ENCODE measurements around the gene P2RX5. TPM values are rescaled to one million over a fixed set of nuclear protein-coding genes. Genes with fewer than 3 reads are reported as not detected.
A peak's percentile ranks its signal among the peaks of the same experiment; 100 is the strongest.
"Not testable (repeated sequence)": the region's sequence is repeated elsewhere in the genome, so short reads cannot be mapped to it uniquely, and the experiment has no call there.

P2RX5 gene
- total RNA-seq: 10 to 100 TPM; 45.2 to 47.4 TPM

GRCh38 chr17:3695723-3696411 lies at the start of gene P2RX5:
Gene P2RX5, minus strand, starts transcription at chr17:3696155. Its CDS starts 150 bp downstream, at chr17:3696005.
- CTCF ChIA-PET: interaction anchor here (0.9 to 2.5 kb wide), 6 partner anchors 11 to 42 kb away, joined by 3 to 9 read pairs (median 4); no protein-coding TSS in a partner anchor
- peak; percentile 48 for DNase-seq
- Mint-ChIP-seq H3K36me3 (ENCODE audit: low read depth) (peaks cover 7% of the 10 kb centered on the region), H3K4me1 (ENCODE audit: low read depth) (peaks cover 20% of the 10 kb centered on the region), H3K9me3 (peaks cover 3% of the 10 kb centered on the region), H3K27ac (peak within 1 kb of the TSS; percentile 88), H3K4me3 (peak within 1 kb of the TSS; percentile 94), H3K27me3 (ENCODE audit: low read depth) (no peaks in the 10 kb centered on the region)
- intact Hi-C loops (cut with micrococcal nuclease): loop anchor here (1.0 to 2.0 kb wide), 3 partner anchors 15 to 42 kb away; partner anchors contain the start of gene HASPIN

GRCh38 chr17:3745071-3745470 lies 49.1 kb upstream of the P2RX5 start:
- Mint-ChIP-seq H3K4me1 (ENCODE audit: low read depth) (peaks cover 22% of the 10 kb centered on the region), H3K4me3 (no peak overlapping the region), H3K27ac (no peak overlapping the region), H3K36me3 (ENCODE audit: low read depth) (no peaks in the 10 kb centered on the region), H3K9me3 (no peaks in the 10 kb centered on the region), H3K27me3 (ENCODE audit: low read depth) (no peaks in the 10 kb centered on the region)
- no peak for DNase-seq
- CTCF ChIA-PET: no interaction called here
- intact Hi-C loops (cut with micrococcal nuclease): no loop called here

- DNase-seq: no peak
- no peaks in the 10 kb centered on the region for H3K9me3 Mint-ChIP-seq
- H3K36me3 Mint-ChIP-seq (ENCODE audit: low read depth): no peaks in the 10 kb centered on the region
- CTCF ChIA-PET: no interaction called here
- H3K27ac Mint-ChIP-seq: no peak overlapping the region
- no peak overlapping the region for H3K4me3 Mint-ChIP-seq
- no peaks in the 10 kb centered on the region for H3K27me3 Mint-ChIP-seq (ENCODE audit: low read depth)
- intact Hi-C loops (cut with micrococcal nuclease): no loop called here
- peaks cover 27% of the 10 kb centered on the region for H3K4me1 Mint-ChIP-seq (ENCODE audit: low read depth)
Measured at GRCh38 chr17:3744014-3744413, 48.1 kb upstream of the P2RX5 start.

GRCh38 chr17:3740611-3741073 lies 44.7 kb upstream of the P2RX5 start:
- peak; percentile 61 for DNase-seq
- intact Hi-C loops (cut with micrococcal nuclease): no loop called here
- no peaks in the 10 kb centered on the region for H3K9me3 Mint-ChIP-seq

GRCh38 chr17:3739422-3740124 lies 43.6 kb upstream of the P2RX5 start:
- H3K36me3 Mint-ChIP-seq (ENCODE audit: low read depth): no peaks in the 10 kb centered on the region
- H3K4me1 Mint-ChIP-seq (ENCODE audit: low read depth): peaks cover 32% of the 10 kb centered on the region
- no peak for DNase-seq
- intact Hi-C loops (cut with micrococcal nuclease): loop anchor here (2.0 to 10.0 kb wide), 4 partner anchors 15 to 265 kb away; no protein-coding TSS in a partner anchor
- CTCF ChIA-PET: interaction anchor here (1.4 to 8.9 kb wide), 10 partner anchors 8 to 106 kb away, joined by 5 to 205 read pairs (median 20); partner anchors contain the start of genes HASPIN and NCBP3
- H3K9me3 Mint-ChIP-seq: no peaks in the 10 kb centered on the region
- no peak overlapping the region for H3K27ac Mint-ChIP-seq
- H3K27me3 Mint-ChIP-seq (ENCODE audit: low read depth): no peaks in the 10 kb centered on the region
- H3K4me3 Mint-ChIP-seq: no peak overlapping the region

More at GRCh38 chr17:3740611-3741073, 44.7 kb upstream of the P2RX5 start:
- Mint-ChIP-seq H3K4me1 (ENCODE audit: low read depth) (peaks cover 32% of the 10 kb centered on the region), H3K27me3 (ENCODE audit: low read depth) (no peaks in the 10 kb centered on the region), H3K27ac (peak overlapping the region; percentile 78), H3K36me3 (ENCODE audit: low read depth) (no peaks in the 10 kb centered on the region), H3K4me3 (peak overlapping the region; percentile 52)
- CTCF ChIA-PET: interaction anchor here (0.6 to 8.9 kb wide), 7 partner anchors 9 to 149 kb away, joined by 3 to 205 read pairs (median 5); partner anchors contain the start of gene NCBP3

- Mint-ChIP-seq H3K36me3 (ENCODE audit: low read depth) (no peaks in the 10 kb centered on the region), H3K9me3 (no peaks in the 10 kb centered on the region)
- intact Hi-C loops (cut with micrococcal nuclease): loop anchor here (1.0 to 10.0 kb wide), 6 partner anchors 16 to 266 kb away; partner anchors contain the start of genes NCBP3 and P2RX5
Measured at GRCh38 chr17:3738562-3739295, 42.8 kb upstream of the P2RX5 start.

GRCh38 chr17:3735515-3735914 lies 39.6 kb upstream of the P2RX5 start:
- no peak for DNase-seq
- Mint-ChIP-seq H3K9me3 (no peaks in the 10 kb centered on the region), H3K36me3 (ENCODE audit: low read depth) (no peaks in the 10 kb centered on the region), H3K27ac (no peak overlapping the region), H3K4me1 (ENCODE audit: low read depth) (peaks cover 25% of the 10 kb centered on the region), H3K4me3 (no peak overlapping the region), H3K27me3 (ENCODE audit: low read depth) (no peaks in the 10 kb centered on the region)
- CTCF ChIA-PET: interaction anchor here (0.6 to 8.9 kb wide), 8 partner anchors 12 to 681 kb away, joined by 3 to 205 read pairs (median 5); partner anchors contain the start of genes HASPIN and NCBP3
- intact Hi-C loops (cut with micrococcal nuclease): loop anchor here (5.0 to 10.0 kb wide), 3 partner anchors 72 to 269 kb away; no protein-coding TSS in a partner anchor

More at GRCh38 chr17:3738562-3739295, 42.8 kb upstream of the P2RX5 start:
- CTCF ChIA-PET: interaction anchor here (0.6 to 8.9 kb wide), 33 partner anchors 8 to 334 kb away, joined by 3 to 205 read pairs (median 8); partner anchors contain the start of genes HASPIN, NCBP3 and P2RX5
- Mint-ChIP-seq H3K4me3 (peak overlapping the region; percentile 25), H3K4me1 (ENCODE audit: low read depth) (peaks cover 32% of the 10 kb centered on the region), H3K27ac (peak overlapping the region; percentile 4), H3K27me3 (ENCODE audit: low read depth) (no peaks in the 10 kb centered on the region)
- DNase-seq: peak; percentile 87

GRCh38 chr17:3734911-3735276 lies 38.9 kb upstream of the P2RX5 start:
- not testable (repeated sequence) for H3K27me3 Mint-ChIP-seq (ENCODE audit: low read depth); H3K27ac Mint-ChIP-seq; DNase-seq; H3K36me3 Mint-ChIP-seq (ENCODE audit: low read depth); H3K4me3 Mint-ChIP-seq; H3K9me3 Mint-ChIP-seq
- H3K4me1 Mint-ChIP-seq (ENCODE audit: low read depth): peaks cover 19% of the 10 kb centered on the region
- intact Hi-C loops (cut with micrococcal nuclease): loop anchor here (5.0 to 10.0 kb wide), 3 partner anchors 72 to 270 kb away; no protein-coding TSS in a partner anchor
- CTCF ChIA-PET: interaction anchor here (1.9 to 8.9 kb wide), 4 partner anchors 11 to 110 kb away, joined by 7 to 205 read pairs (median 59); partner anchors contain the start of genes HASPIN and NCBP3

GRCh38 chr17:3732210-3732621 lies 36.3 kb upstream of the P2RX5 start:
- Mint-ChIP-seq H3K4me3 (no peak overlapping the region), H3K27me3 (ENCODE audit: low read depth) (no peaks in the 10 kb centered on the region), H3K9me3 (no peaks in the 10 kb centered on the region), H3K27ac (no peak overlapping the region), H3K4me1 (ENCODE audit: low read depth) (no peaks in the 10 kb centered on the region), H3K36me3 (ENCODE audit: low read depth) (peaks cover 9% of the 10 kb centered on the region)
- CTCF ChIA-PET: interaction anchor here (1.2 to 8.9 kb wide), 3 partner anchors 8 to 93 kb away, joined by 3 to 205 read pairs (median 5); partner anchors contain the start of gene P2RX5
- intact Hi-C loops (cut with micrococcal nuclease): loop anchor here (10.0 kb wide), 1 partner anchor 273 kb away; no protein-coding TSS in a partner anchor
- DNase-seq: no peak

- CTCF ChIA-PET: interaction anchor here (0.6 to 2.1 kb wide), 2 partner anchors 9 to 288 kb away, joined by 3 to 5 read pairs; no protein-coding TSS in a partner anchor
- intact Hi-C loops (cut with micrococcal nuclease): loop anchor here (10.0 kb wide), 1 partner anchor 274 kb away; no protein-coding TSS in a partner anchor
- Mint-ChIP-seq H3K27ac (no peak overlapping the region), H3K4me3 (no peak overlapping the region), H3K9me3 (no peaks in the 10 kb centered on the region), H3K27me3 (ENCODE audit: low read depth) (no peaks in the 10 kb centered on the region), H3K36me3 (ENCODE audit: low read depth) (peaks cover 18% of the 10 kb centered on the region), H3K4me1 (ENCODE audit: low read depth) (peaks cover 8% of the 10 kb centered on the region)
- DNase-seq: no peak
Measured at GRCh38 chr17:3730881-3731429, 35.0 kb upstream of the P2RX5 start.

- Mint-ChIP-seq H3K4me1 (ENCODE audit: low read depth) (peaks cover 19% of the 10 kb centered on the region), H3K36me3 (ENCODE audit: low read depth) (peaks cover 29% of the 10 kb centered on the region), H3K4me3 (no peak overlapping the region), H3K27ac (no peak overlapping the region), H3K9me3 (no peaks in the 10 kb centered on the region), H3K27me3 (ENCODE audit: low read depth) (no peaks in the 10 kb centered on the region)
- no peak for DNase-seq
- intact Hi-C loops (cut with micrococcal nuclease): loop anchor here (10.0 kb wide), 2 partner anchors 275 to 415 kb away; partner anchors contain the start of genes CYB5D2 and ZZEF1
- CTCF ChIA-PET: interaction anchor here (1.6 kb wide), 1 partner anchor 47 kb away, joined by 4 read pairs; no protein-coding TSS in a partner anchor
Measured at GRCh38 chr17:3729881-3730280, 33.9 kb upstream of the P2RX5 start.
